GM18861 (cell line): Measurements from ENCODE around the gene RBM39.
A peak's percentile ranks its signal among the peaks of the same experiment; 100 is the strongest.

Source experiments
- ATAC-seq: cut with Tn5 transposase; IDR thresholded peaks from one replicate; pipeline ENCODE4 v1.9.1; 2021; ENCODE audit not compliant: unreplicated experiment

The RBM39 gene

DNA sequence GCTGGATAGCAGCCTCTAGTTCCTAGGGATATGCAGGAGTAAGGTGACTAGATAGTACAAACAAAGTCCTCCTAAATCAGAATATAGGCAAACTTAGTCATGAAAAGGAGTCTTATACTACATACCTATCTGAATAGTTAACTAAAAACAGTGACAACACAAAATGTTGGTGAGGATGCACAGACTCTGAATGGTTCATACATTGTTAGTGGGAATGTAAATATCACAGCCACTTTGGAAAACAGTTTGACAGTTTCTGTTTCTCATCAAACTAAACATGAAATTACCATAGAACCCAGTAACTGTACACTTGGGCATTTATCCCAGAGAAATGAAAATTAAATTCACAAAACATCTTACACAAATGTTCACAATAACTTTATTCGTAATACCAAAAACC is 60.1 kb downstream of the RBM39 start:
- ATAC-seq, result no peak

DNA sequence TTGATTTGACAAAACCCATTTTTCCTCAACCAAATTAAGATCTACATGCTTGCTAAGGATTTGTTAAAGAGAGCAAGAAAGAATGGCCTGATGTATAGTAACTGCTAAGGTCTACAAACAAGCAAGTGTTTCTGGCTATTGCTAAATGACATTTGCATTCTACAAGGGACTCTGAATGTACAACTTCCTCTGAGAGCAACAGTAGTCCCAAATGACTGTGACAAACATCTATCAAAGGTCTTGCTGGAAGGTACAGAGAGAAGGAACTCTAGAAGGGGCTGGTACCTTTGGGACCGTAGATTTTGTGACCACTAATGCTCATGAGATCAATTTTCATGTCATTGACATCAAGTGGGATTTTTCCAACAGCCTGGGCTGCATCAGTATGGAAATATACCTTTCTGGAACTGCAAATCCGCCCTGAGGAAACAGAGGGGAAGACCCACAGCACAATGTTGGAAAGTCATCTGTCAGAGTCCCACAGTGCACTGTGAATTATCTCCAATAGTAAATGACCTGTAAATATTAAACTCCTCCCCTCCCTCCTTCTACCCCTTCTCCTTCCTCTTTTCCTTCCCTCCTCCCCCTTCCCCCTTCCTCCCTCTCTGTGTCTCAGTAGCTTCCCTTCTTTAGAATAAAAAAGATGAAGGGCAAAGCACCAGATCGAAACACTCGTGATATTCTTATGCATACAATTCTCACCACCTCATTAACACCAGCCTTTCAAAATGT is 61.4 kb downstream of the RBM39 start:
- ATAC-seq, result no peak

DNA sequence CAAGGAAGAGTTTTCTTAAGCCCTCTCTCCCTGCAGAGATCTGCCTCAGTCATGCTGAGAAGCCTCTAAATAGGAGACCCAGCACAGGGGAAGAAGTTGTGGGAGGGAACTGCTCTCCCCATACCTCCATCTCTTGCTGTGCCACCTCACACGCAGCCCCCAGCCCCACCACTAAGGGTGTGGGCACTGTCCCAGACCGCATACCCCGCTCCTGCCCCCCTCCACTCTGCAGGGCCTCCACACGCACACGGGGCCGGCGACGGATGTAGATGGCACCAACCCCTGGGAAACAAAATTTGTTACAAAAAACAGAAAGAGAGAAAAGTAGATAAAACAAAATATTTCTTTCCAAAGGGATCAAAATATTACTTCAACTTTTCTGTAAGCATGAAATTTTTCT is 67.1 kb downstream of the RBM39 start:
- no peak for ATAC-seq

DNA sequence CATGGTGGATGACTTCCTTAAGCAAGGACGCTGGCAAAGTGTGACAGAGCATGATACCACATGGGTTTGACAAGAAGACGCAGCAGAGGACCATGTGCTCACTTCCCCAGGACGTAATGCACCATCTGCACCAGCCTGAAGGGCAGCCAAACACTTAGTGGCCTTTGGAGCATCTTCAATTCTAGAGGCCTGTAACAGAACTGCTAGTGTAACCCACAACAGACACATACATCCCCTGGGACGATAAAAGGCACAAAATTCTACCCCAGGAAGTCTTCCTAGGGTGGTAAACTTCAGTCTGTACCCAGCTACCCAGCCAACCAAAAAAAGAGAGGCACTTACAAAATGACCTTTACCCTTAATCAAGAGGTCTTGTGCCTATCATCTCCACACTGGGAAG is 68.2 kb downstream of the RBM39 start:
- no peak for ATAC-seq

DNA sequence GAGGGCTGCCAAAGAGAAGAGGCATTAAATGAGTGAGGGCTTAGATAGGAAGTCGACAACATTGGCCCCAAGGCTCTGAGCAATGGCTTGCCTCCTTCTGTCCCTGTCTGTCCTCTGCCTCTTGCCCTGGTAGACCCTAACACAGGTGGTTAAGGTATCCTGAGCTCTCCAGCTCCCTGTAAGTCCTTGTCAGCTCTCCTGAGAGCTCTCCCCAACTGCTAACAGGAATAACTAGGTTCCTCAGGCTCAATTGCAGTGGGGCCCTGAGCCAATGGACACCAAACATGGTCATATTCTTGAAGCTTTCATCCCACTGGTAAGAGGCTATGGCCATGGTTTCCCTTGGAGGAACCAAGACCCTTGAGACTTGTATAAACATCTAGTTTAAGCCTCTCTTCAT is 72.4 kb downstream of the RBM39 start:
- ATAC-seq, result no peak

DNA sequence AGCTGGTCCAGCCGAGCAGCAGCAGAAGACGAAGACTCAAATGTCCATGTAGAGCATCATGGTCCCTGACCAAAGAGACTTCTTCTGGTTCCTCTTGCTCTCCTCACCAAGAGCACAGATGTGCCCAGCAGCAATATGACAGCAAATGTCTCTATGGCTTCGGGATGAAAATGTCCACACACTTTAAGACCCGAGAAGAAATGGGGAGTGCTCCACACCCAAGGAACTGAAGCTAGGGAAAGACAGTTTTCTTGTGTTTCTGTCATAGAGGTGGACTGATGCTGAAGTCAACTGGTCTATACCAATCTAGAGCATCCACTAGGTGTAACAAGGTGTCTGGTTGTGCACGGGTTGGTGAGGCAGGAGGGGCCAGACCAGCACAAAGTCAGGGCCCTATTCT is 72.8 kb downstream of the RBM39 start:
- ATAC-seq, result no peak

DNA sequence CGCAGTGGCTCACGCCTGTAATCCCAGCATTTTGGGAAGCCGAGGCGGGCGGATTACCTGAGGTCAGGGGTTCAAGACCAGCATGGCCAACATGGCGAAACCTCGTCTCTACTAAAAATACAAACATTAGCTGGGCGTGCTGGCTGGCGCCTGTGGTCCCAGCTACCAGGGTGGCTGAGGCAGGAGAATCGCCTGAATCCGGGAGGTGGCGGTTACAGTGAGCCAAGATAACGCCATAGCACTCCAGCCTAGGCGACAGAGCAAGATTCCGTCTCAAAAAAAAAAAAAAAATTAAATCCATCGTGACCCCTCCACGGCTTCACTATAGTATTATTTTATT is 76.1 kb downstream of the RBM39 start:
- no peak for ATAC-seq

DNA sequence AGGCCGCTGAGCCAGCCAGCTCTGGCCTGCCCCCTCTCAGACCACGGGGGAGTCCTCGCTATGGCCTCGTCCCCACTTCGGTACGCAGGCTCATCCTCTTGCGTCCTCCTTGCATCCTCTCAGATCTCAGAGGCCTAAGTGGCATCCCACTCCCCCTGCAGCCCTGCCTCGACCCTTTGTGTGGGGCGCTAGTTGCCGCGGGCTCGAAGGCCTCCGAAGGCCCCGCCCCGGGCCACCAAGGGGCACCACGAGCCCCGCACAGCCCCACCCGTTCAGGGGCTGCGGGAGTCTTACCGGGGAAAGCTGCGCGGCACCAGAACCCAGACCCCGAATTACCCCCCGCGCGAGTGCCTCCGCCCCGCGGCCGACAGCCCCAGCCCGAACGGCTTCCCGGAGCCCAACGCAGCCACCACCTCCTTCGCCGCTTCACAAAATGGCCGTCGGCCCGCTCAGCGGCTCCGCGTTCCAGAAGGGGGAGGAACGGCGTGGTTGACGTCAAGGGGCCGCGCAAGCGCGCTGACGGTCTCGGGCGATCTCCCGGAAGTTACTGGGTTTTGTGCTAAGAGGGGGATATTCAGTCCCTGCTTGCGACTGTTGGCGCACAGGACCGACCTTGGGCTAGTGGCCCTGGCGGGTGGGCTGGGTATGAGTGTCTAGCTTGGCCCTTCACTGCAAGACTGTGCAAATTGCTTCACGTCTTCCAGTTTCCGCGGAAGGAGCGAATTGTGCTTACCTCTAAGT is 77.4 kb downstream of the RBM39 start, which contains the start of the genes CPNE1 and RBM12:
TSS of gene CPNE1 (minus strand) at position 435 of the 741 bp plus-strand sequence. CDS start 31,977 bp downstream, outside the sequence.
TSS of gene RBM12 (minus strand) at position 435 of the 741 bp plus-strand sequence. CDS start 9,578 bp downstream, outside the sequence.
- ATAC-seq, result peak; percentile 71

DNA sequence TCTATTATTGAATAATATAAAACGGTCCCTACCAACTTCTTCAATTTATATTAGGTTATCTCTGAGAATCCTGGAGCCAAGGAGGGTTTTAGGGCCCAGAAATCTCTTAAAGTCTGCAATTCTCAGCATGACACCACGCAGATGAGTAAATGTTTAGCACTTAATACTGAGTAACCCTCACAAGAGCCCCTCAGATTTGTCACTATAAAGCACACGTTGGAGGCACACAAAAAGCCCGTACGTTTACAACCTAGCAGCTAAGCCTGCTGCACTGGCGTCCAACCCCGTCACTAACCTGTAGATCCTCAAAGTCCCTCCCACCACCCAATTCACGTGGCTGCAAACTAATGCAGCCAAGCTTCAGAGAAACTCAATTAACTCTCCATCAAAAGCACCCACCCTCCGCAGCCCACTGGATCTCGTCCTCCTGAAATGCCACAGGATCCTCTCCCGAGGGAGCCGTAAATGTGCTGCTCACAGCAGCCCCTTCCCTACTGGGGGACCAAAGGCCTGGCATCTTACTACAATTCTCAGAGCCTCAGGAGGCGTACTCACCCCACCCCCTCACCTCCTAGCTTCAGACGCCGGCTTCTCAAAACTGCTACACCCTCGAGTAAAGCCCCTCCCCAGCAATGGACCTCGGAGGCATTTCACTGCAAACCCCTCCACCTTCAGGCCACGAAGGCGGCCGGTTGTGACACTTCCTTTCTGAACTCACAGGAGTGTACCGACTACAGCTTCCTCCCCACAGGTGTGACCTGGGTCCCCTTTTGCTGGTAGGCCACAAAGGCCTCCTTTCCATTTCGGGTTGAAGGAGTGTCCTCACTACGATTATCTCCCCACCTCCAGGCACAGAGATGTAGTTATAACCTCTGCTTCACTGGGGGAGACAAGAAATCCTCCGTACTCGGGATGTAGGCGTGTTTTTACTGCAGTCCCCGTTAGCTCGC is 78.3 kb downstream of the RBM39 start:
- peak; percentile 29 for ATAC-seq

DNA sequence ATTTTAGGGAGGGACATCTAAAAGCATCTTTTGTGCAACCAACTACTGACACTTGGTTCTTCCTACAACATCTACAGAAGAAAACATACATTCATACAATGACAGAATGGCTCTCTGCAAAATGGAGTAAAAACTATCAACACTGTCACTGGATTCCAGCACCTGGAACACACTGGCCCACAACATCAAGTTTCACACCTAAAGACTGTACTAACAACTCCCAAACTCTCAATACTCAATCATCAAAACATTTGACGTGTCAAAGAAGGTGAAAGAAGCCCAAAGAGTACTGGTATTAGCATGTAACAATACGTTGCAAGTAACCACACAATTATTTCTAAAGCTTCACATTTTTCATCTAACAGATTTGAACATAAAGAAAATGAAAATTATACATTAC is 79.5 kb downstream of the RBM39 start:
- no peak for ATAC-seq

DNA sequence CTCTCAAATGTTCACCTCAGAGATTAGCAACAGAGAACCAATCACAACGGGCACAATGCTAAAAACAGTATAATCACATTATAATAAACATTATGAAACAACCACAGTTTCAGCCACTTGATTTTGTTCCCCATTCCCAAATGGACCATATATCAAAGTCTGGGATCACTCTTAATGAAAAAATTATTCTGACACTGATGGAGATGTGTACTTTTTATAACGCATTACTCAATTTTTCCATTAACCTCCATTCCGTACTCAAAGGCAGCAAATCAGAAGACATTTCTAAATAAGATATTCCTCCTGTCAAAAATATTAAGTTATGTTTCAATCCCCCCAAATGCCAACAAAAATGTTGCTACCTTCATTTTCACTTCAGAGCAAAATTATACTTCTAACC is 80.2 kb downstream of the RBM39 start:
- no peak for ATAC-seq

DNA sequence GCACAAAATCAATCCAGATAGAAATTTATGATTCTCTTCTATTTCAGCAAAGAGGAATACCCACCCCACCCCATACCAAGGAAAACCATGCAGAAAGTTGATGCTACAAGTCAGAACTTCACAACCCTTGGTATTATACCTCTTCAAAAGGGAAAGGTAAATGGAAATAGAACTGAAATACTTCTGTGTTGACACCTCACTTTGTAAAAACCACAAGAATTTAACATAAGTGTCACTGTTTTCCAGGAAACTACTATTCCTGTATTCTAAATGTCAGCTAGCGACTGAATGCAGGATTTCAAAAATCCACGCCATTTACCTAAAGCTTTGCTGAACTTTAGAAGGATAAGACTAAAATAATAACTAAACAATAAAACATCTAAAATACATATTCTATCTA is 81.0 kb downstream of the RBM39 start:
- ATAC-seq, result no peak

DNA sequence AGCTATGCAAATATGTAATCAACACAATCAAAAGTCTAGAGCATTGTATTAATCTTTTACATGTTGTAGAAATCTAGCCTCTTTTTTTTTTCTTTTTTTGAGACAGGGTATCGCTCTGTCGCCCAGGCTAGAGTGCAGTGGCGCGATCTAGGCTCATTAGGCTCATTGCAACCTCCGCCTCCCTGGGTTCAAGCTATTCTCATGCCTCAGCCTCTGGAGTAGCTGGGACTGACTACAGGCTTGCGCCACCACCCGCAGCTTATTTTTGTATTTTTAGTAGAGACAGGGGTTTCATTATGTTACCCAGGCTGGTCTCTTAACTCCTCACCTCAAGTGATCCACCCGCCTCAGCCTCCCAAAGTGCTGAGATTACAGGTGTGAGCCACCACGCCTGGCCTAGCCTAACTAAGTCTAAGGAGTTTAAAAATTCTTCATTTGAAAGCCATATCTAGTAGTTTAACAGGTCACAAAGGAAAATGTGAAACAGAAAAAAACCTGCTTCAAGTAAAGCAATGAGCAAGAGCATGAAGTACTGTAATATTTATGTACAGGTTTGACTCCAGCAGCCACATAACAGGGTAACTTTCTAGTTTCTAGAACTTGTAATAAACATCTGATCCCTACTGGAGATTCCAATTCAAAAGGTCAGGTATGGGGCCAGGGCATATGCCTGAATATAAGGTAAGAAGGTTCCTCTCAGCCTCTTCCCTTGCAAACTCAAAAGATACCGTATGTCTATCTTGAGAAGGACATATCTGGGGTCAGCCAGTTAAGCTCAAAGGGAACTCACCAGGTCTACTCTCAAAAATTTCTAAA is 81.7 kb downstream of the RBM39 start:
- no peak for ATAC-seq

DNA sequence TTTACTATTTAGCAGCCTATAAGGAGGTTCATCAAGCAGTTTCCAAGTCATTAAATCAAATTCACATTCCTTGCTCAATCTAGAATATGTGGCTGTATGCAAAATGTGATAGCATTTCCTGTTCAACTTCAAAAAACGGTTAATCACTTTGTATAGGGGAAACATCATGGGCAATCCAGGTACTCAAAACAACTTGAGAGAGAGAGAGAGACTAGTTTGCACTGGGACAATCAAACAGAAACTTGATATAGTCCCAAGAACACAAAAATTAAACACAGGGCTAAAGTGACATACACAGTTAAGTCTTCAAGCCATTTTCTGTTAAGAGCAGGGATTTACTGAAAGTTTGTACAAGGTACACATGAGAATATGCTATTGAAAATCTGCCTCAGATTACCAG is 84.8 kb downstream of the RBM39 start:
- ATAC-seq, result no peak

DNA sequence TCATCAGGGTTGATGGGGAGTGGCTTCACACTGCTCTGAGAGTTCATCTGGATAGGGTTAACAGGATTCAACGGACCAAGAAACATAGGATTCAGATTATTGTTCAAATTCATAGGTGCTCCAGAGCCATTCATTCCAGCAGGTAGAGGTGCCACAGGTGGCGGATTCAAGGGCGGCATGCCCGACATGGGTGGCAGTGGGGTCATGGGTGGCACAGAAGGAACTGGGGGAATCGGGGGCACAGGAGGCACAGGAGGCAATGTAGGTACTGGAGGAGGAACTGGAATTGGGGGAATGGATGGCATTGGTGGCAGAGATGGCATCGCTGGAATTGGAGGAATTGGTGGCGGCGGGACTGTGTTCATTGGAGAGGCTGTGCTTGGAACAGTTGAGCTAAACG is 87.6 kb downstream of the RBM39 start:
- ATAC-seq, result no peak

DNA sequence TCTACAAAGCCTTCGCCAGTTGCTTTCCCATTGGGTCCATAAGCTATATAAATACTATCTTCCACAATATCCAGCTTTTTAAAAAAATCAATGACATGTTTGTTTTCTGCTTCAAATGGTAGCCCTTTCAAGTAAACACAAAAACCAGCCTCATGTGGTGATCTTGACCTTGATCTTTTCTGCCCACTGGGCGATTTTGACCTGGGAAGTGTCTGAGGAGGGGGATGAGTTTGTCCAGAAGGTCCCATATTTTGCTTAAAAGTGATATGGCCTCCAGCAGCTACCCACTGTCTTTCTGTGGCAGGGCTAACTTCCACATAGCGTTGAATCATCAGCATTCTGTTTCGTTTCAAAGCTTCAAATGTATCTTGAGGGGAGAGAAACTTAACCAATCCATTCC is 88.2 kb downstream of the RBM39 start:
- no peak for ATAC-seq
